22Rv1 (cell line): Measurements from ENCODE around the gene NLK.
"Not testable (repeated sequence)": the region's sequence is repeated elsewhere in the genome, so short reads cannot be mapped to it uniquely, and the experiment has no call there.

Experiments
- H3K27ac ChIP-seq: fragments of 450-650 bp; 2 replicates; pipeline ENCODE4 v1.5.1; 2017
- ZFX ChIP-seq: fragments of 450-650 bp; IDR thresholded peaks from 2 replicates; pipeline ENCODE4 v1.6.1; 2017; ENCODE audit warnings: antibody characterized with exemption, borderline replicate concordance
- TF ChIP-seq, protein P1 (sequence below): fragments of 450-650 bp; IDR thresholded peaks from 2 replicates; pipeline ENCODE4 v1.5.1; 2017; ENCODE audit warnings: mild to moderate bottlenecking

The NLK gene

DNA sequence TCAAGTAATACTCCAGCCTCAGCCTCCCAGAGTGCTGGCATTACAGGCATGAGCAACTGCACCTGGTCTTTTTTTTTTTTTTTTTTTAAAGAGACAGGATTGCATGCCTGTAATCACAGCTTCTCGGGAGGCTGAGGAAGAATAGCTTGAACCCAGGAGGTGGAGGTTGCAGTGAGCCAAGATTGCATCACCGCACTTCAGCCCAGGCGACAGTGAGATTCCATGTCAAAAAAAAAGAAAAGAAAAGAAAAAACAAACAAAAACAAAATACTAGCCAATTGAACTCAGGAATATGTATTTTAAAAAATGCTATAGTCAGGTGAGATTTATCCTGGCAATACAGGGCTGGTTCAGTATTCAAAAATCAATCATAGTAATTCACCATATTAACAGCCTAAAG, 158.8 kb downstream of the NLK start:
- TF ChIP-seq, protein P1, sequence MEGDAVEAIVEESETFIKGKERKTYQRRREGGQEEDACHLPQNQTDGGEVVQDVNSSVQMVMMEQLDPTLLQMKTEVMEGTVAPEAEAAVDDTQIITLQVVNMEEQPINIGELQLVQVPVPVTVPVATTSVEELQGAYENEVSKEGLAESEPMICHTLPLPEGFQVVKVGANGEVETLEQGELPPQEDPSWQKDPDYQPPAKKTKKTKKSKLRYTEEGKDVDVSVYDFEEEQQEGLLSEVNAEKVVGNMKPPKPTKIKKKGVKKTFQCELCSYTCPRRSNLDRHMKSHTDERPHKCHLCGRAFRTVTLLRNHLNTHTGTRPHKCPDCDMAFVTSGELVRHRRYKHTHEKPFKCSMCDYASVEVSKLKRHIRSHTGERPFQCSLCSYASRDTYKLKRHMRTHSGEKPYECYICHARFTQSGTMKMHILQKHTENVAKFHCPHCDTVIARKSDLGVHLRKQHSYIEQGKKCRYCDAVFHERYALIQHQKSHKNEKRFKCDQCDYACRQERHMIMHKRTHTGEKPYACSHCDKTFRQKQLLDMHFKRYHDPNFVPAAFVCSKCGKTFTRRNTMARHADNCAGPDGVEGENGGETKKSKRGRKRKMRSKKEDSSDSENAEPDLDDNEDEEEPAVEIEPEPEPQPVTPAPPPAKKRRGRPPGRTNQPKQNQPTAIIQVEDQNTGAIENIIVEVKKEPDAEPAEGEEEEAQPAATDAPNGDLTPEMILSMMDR, result no peak
- no peak for TF ChIP-seq ZFX
- no peak overlapping the region for H3K27ac ChIP-seq

DNA sequence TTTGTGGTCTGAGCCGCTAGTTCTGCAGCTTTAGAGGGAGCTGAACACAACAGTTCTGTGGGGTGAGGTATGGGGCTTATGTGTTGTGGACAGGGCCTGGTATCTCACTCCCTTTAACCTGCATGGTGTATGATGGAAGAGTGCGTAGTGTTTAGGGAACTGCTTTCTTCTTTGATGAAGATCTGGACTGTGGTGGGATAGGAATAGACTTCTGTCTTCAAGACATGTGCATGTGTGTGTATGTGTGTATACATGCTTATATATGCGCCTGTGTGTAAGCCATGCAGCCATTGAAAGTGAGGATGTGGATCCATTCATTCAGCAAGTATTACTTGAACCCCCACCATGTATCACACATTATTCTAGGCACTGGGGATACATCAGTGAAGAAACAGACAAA, 161.8 kb downstream of the NLK start:
- H3K27ac ChIP-seq, result no peak overlapping the region
- no peak for TF ChIP-seq ZFX

DNA sequence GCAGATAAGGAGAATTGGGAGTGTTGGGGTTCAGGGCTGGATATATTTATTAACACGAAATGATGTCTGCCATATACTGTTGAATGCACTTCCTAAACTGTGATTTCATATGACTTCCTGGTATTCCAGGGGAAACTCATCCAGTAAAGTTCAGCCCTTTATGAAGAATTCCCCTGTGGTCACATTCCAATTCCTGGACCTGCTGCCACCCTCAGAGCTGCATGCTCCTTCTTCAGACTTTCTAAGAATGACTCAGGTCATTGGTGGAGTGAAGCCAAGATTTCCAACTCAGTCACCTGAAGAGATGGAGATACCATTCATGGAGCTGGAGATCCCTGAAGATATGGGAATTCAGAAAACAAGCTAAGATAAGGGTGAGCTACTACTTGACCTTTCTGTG, 162.3 kb downstream of the NLK start:
- TF ChIP-seq, protein P1, result no peak
- TF ChIP-seq ZFX, result no peak
- H3K27ac ChIP-seq, result no peak overlapping the region

DNA sequence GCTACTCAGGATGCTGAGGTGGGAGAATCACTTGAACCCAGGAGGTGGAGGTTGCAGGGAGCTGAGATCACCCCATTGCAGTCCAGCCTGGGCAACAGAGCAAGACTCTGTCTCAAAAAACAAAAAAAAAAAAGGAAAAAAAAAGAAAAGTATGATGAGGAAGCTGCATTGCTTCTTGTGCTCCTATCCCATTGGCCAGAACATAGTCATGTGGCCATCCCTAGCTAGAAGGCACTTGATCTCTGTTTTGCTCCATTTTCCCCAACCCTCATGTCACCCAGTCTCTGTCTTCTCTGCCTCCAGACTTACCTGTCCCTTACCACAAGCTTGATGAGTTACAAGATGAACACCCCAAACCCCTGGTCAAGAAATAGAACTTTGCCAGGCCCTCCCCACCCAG, 163.8 kb downstream of the NLK start:
- TF ChIP-seq, protein P1, result no peak
- no peak for TF ChIP-seq ZFX
- no peak overlapping the region for H3K27ac ChIP-seq

DNA sequence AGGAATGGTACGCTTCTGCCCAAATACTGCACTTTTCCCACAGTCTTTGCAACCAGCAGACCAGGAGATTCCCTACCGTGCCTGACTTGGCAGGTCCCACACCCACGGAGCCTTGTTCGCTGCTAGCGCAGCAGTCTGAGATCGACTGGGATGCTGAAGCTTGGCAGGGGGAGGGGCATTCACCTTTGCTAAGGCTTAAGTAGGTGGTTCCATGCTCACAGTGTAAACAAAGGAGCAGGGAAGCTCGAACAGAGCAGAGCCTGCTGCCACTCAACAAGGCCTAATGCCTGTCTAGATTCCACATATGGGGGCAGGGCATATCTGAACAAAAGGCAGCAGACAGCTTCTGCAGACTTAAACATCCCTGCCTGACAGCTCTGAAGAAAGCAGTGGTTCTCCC, 169.3 kb downstream of the NLK start:
- H3K27ac ChIP-seq, result no peak overlapping the region

DNA sequence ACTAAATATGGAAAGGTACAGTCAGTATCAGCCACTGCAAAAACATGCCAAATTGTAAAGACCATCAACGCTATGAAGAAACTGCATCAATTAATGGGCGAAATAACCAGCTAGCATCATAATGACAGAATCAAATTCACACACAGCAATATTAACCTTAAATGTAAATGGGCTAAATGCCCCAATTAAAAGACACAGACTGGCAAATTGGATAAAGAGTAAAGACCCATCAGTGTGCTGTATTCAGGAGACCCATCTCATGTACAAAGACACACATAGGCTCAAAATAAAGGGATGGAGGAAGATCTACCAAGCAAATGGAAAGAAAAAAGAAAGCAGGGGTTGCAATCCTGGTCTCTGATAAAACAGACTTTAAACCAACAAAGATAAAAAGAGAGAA, 171.1 kb downstream of the NLK start:
- not testable (repeated sequence) for H3K27ac ChIP-seq

More for the DNA sequence above, 169.3 kb downstream of the NLK start:
- TF ChIP-seq, protein P1, result no peak
- TF ChIP-seq ZFX, result no peak

DNA sequence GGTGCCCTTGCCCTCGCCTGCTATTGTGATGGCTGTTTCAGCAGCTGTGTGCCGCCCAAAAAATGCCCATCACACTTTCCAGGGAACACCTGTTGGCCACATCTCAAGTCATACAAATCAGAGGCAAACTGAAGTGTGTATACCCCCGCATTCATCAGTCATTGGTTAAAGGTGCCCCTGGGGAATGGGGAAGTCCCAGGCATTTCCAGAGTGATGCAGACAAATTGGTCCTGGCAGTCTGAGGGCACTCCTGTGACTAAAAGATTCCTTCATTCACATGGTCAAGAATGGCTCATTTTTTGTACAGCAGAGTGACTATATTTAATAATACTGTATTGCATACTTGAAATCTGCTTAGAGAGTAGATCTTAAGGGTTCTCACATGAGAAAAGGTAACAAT, 173.6 kb downstream of the NLK start:
- H3K27ac ChIP-seq, result no peak overlapping the region
- TF ChIP-seq, protein P1, result no peak
- TF ChIP-seq ZFX, result no peak

DNA sequence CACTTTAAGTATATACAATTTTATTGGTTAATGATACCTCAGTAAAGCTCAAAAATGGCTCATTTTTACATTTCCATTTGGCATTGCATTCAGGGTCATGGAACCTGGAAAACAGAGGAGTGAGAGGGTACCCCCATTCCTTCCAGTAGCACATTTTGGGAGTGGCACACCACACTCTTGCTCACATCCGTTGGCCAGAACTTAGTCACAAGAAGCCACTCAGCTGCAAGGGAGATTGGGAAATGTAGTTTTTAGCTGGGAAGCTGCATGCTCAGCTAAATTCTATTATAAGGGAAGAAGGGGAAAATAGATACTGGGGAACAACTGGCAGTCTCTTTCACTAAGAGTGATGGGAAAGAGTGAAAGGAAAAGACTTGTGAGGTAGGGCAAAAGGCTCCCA, 174.1 kb downstream of the NLK start:
- TF ChIP-seq, protein P1, result no peak
- TF ChIP-seq ZFX, result no peak

DNA sequence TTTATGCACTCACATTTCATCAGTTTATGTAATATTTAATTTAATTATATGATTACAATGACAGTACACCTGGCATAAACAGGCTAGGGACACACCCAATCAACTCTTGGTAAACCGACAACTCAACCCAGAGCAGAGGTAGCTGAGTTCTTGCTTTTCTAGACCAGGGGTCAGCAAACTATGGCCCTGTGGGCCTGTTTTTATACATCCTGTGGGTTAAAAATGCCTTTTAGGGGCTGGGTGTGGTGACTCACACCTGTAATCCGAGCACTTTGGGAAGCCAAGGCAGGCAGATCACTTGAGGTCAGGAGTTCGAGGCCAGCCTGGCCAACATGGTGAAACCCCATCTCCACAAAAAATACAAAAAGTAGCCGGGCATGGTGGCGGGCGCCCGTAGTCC, 177.3 kb downstream of the NLK start:
- no peak overlapping the region for H3K27ac ChIP-seq
- TF ChIP-seq, protein P1, result no peak
- TF ChIP-seq ZFX, result no peak

More for the DNA sequence above, 174.1 kb downstream of the NLK start:
- no peak overlapping the region for H3K27ac ChIP-seq
